BE2C (cell line): Measurements from ENCODE around the gene ESRRB.

ENCODE experiments used
- DNase-seq: peaks from one replicate; pipeline ENCODE4 v3.0.0-alpha.2; 2020
- H3K27me3 ChIP-seq: fragments of 250-450 bp; sonication (Bioruptor Pico); 2 replicates; pipeline ENCODE4 v1.5.1; 2020; ENCODE audit warnings: mild to moderate bottlenecking
- H3K36me3 ChIP-seq: fragments of 250-450 bp; sonication (Bioruptor Pico); 2 replicates; pipeline ENCODE4 v1.5.1; 2020; ENCODE audit warnings: mild to moderate bottlenecking
- H3K4me1 ChIP-seq: fragments of 250-450 bp; sonication (Bioruptor Pico); 2 replicates; pipeline ENCODE4 v1.5.1; 2020
- H3K4me3 ChIP-seq: 2 replicates; pipeline ENCODE4 v1.5.1; 2011; ENCODE audit warnings: low read depth, low read length
- H3K9me3 ChIP-seq: fragments of 250-450 bp; sonication (Bioruptor Pico); 2 replicates; pipeline ENCODE4 v1.5.1; 2020
- TF ChIP-seq, protein P1 (sequence below): IDR thresholded peaks from 2 replicates; pipeline ENCODE4 v1.5.1; 2012; ENCODE audit warnings: mild to moderate bottlenecking, low read depth, low read length

ESRRB gene

DNA sequence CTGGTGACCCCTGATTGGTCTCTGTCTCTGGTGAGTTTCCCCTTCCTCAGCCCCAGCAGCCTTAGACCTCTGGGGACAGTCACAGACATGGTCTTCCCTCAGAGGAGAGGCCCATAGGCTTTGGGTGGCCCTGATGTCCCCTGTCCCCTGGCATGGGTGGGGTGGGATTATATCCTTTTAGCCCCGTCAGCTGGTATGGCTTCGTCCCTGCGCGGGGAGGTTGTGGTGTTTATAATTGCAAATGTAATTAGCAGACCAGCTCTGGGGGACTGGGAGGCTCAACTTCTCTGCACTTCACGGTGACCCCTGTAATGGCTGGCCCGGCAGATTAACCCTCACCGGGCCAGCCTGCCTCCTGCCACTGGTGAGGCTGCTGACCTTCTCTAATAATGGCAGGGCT, 5.1 kb downstream of the ESRRB start:
- Histone ChIP-seq H3K36me3 (no peaks in the 10 kb centered on the region), H3K4me1 (no peaks in the 10 kb centered on the region), H3K9me3 (no peaks in the 10 kb centered on the region), H3K27me3 (peaks cover 99% of the 10 kb centered on the region), H3K4me3 (no peak overlapping the region)
- TF ChIP-seq, protein P1, sequence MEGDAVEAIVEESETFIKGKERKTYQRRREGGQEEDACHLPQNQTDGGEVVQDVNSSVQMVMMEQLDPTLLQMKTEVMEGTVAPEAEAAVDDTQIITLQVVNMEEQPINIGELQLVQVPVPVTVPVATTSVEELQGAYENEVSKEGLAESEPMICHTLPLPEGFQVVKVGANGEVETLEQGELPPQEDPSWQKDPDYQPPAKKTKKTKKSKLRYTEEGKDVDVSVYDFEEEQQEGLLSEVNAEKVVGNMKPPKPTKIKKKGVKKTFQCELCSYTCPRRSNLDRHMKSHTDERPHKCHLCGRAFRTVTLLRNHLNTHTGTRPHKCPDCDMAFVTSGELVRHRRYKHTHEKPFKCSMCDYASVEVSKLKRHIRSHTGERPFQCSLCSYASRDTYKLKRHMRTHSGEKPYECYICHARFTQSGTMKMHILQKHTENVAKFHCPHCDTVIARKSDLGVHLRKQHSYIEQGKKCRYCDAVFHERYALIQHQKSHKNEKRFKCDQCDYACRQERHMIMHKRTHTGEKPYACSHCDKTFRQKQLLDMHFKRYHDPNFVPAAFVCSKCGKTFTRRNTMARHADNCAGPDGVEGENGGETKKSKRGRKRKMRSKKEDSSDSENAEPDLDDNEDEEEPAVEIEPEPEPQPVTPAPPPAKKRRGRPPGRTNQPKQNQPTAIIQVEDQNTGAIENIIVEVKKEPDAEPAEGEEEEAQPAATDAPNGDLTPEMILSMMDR = no peak
- DNase-seq = no peak

DNA sequence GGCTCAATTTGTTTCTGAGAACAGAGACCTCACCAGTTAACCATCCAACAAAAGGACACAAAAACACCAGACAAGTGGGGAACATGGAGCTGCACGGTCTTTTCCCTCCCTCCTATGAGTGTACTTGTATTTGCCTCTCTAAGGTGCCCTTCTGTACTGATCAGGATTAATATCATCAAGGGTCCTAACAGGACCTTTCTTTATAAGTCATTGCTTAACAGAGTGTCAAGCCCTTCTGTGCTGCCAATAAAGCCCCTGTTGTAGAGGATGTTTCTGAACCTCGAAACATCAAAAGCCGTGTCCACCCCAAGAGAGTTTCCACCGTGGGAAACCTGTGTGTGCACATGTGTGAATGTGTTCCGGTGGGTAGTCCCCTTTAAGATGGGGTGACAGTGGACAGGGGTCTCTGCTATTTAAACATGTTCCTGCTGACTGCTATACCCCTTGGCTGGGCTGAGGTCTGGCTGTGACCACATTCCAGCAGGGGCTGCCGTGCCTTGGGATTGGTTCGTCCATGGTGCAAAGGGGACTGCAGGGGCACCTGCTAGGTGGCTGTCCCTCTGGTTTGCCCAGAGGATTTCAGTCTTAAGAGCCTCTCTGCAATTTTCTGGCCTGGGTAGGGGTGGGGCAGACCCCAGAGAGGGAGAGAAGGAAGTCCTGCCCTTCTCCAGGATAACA, 6.0 kb downstream of the ESRRB start:
- peaks cover 99% of the 10 kb centered on the region for H3K27me3 ChIP-seq
- TF ChIP-seq, protein P1 = no peak
- H3K4me1 ChIP-seq = no peaks in the 10 kb centered on the region
- no peaks in the 10 kb centered on the region for H3K9me3 ChIP-seq
- H3K4me3 ChIP-seq = no peak overlapping the region
- H3K36me3 ChIP-seq = no peaks in the 10 kb centered on the region
- no peak for DNase-seq

DNA sequence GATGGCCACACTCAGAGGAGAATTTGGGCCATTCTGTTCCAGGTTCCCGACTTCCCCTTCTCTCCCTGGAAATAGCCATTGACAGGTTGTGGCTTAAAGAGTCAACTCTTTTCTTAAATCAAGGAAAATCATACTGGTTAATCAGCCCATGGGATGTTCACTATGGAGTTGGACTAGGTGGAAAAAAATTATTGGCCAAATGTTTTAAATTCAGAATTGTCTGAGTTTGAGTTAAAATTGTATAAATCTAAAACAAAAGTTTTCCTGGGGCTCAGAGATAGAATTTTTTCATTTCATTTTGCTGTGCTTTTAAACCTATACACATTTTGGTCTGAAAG, 6.5 kb downstream of the ESRRB start:
- Histone ChIP-seq H3K36me3 (no peaks in the 10 kb centered on the region), H3K9me3 (no peaks in the 10 kb centered on the region), H3K4me3 (no peak overlapping the region), H3K4me1 (no peaks in the 10 kb centered on the region), H3K27me3 (peaks cover 95% of the 10 kb centered on the region)
- DNase-seq = no peak
- TF ChIP-seq, protein P1 = no peak

DNA sequence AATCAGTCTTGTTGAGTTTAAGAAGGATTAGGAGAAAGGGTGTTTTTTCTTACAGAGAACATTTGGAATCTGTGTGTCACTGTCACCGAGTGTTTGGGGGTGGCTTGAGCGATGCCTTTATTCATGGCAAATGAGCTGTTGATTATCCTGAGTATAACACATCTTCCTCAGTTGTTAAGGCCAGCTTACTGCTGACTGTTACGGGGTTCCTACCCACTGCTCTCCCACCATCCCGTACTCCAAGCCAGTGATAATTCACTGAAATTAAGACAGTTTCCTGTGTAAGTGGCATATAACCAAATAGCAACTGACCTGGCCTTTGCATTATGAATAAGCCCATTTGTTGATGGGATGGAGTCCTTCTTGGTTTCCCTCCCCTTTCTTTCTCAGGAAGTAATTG, 9.5 kb downstream of the ESRRB start:
- Histone ChIP-seq H3K9me3 (no peaks in the 10 kb centered on the region), H3K4me1 (no peaks in the 10 kb centered on the region), H3K36me3 (no peaks in the 10 kb centered on the region), H3K27me3 (peaks cover 67% of the 10 kb centered on the region), H3K4me3 (no peak overlapping the region)
- TF ChIP-seq, protein P1 = no peak
- no peak for DNase-seq

DNA sequence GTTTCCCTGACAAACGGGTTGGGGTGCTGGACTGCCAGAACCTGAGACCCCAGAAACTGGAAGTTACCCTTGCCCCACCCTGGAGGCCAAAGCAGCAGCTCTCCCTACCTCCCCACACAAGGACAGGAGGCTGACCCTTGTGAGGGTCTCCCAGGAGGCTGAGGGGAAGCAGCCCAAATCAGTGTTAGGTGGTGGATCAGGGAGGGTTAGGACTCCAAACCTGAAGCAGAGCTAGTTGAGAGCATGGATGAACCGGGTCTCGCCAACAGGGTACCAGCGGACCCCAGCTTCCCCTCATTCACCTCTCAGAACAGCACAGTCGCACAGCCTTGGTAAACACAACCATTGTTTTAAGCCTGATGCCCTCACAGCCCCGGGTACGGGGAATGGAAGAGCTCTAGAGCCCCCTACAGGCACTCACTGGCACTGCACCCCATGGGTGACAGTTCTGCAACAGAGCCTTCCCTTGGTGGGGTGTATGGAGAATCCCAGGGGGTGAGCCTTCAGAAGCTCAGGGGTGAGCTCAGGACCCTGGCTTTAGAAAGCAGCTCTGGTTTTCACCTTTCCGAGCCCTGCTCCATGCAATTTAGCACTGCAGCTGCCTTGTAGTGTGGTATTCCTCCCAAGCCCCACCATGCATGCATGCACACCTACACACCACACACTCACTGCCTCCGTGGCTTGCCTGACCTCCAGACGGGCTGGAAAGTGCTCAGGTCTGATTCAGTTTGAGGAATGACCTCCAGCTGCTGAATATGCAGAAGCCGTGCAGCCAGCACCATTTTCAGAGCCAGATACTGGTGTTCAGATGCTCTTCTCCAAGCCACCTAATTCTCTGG, 11.2 kb downstream of the ESRRB start:
- Histone ChIP-seq H3K27me3 (peaks cover 50% of the 10 kb centered on the region), H3K9me3 (no peaks in the 10 kb centered on the region), H3K36me3 (no peaks in the 10 kb centered on the region), H3K4me1 (no peaks in the 10 kb centered on the region), H3K4me3 (no peak overlapping the region)
- DNase-seq = peak; percentile 83
- TF ChIP-seq, protein P1 = peak; percentile 99

DNA sequence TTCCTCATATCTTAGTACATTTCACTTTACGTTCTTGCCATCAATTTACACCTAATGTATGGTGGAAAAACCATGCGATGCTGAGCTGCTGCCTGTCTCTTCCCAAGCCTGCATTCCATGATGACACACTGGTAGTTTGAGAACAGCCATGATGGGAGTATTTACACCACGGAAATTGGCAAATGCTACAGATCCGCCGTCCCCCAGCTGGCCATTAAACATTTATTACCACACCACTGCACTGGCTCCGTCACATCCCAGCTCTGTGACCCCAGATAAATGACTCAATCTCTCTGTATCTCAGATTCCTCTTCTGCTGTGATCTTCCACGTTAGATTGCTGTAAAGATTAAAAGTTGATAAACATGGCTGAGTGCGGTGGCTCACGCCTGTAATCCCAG, 13.9 kb downstream of the ESRRB start:
- H3K4me1 ChIP-seq = no peaks in the 10 kb centered on the region
- TF ChIP-seq, protein P1 = no peak

More for the DNA sequence above, 13.9 kb downstream of the ESRRB start:
- peaks cover 23% of the 10 kb centered on the region for H3K27me3 ChIP-seq
- DNase-seq = no peak
- no peaks in the 10 kb centered on the region for H3K9me3 ChIP-seq
- H3K4me3 ChIP-seq = no peak overlapping the region
- H3K36me3 ChIP-seq = no peaks in the 10 kb centered on the region
